ENCODE data around the gene OPRD1.

OPRD1 gene

DNA sequence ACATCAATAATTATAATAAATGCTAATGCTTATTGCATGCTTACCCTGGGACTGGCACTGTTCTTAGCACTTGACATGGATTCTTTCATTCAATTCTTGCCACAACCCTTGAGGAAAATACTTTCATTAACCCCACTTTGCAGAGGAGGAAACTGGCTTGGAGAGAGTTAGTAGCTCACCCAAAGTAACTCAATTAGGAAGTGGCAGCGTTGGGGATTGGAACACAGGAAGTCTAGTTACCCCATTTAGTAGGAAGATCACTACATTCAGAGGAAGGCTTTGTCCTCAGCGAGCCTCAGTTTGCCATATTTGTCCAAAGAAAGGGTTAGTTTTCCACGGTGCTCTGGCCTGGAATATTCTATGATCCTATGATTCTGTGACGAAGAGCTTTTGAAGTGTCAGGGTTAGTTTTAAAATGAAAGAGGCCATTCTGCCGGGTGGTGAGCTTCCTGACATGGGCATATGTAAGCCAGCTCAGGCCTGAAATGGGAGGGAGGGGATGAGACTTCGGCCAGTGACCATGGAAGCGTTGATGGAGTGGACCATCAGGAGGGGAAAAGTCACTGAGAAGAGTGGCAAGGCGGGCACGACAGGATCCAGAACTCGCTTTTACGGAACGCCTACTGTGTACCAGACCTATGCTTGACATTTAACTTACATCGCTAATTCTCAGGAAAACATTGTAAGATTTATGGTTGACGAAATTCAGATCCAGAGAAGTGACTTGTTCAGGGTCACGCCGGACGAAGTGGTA lies 74.2 kb downstream of the OPRD1 start:
- Histone ChIP-seq H3K36me3 (ENCODE audit: insufficient read depth, low read length) (no peaks in the 10 kb centered on the region), H3K4me3 (ENCODE audit: low read length) (peak overlapping the region; percentile 82)

DNA sequence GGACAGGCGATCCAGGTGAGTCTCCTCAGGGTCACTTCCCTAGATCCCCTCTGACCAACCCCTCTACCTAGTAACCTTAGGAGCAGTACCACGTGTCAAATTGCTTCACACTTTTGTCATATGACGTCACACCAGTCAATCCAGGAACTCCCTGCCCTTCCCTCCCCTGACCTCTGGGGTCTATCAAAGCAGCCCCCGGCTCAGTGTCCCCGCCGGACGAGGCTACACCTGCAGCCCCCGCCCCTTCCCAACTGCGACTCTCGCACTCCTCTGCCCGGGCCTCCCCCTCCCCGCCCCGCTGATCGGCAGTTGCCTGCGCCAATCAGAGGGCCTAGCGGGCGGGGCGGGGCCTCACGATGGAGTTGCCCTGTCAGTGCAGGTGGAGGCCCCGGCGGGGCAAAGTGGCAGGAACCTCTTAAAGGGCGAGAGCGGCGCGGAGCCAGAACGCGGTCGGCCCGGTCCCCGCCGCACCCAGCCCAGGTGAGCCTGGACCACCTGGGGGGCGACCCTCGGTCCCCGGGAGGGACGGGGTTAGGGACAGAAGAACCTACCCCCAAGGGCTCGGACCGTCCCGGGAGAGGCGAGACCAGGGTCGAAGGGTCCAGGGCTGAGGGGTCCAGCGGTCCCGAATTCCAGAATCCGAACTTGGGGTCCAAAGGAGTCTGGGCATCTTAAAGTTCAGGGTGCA lies 74.9 kb downstream of the OPRD1 start:
- H3K9me3 ChIP-seq (ENCODE audit: low read length): no peaks in the 10 kb centered on the region
- H3K4me3 ChIP-seq (ENCODE audit: low read length): peak overlapping the region; percentile 82
- peaks cover 15% of the 10 kb centered on the region for H3K4me1 ChIP-seq (ENCODE audit: insufficient read depth, low read length)
- peaks cover 5% of the 10 kb centered on the region for H3K27me3 ChIP-seq (ENCODE audit: insufficient read depth, low read length)
- peak overlapping the region; percentile 95 for H2AFZ ChIP-seq (ENCODE audit: low read depth, low read length)
- no peaks in the 10 kb centered on the region for H3K36me3 ChIP-seq (ENCODE audit: insufficient read depth, low read length)

More for the DNA sequence above, 74.2 kb downstream of the OPRD1 start:
- peaks cover 5% of the 10 kb centered on the region for H3K27me3 ChIP-seq (ENCODE audit: insufficient read depth, low read length)
- H2AFZ ChIP-seq (ENCODE audit: low read depth, low read length): peak overlapping the region; percentile 95
- peaks cover 15% of the 10 kb centered on the region for H3K4me1 ChIP-seq (ENCODE audit: insufficient read depth, low read length)
- H3K9me3 ChIP-seq (ENCODE audit: low read length): no peaks in the 10 kb centered on the region

DNA sequence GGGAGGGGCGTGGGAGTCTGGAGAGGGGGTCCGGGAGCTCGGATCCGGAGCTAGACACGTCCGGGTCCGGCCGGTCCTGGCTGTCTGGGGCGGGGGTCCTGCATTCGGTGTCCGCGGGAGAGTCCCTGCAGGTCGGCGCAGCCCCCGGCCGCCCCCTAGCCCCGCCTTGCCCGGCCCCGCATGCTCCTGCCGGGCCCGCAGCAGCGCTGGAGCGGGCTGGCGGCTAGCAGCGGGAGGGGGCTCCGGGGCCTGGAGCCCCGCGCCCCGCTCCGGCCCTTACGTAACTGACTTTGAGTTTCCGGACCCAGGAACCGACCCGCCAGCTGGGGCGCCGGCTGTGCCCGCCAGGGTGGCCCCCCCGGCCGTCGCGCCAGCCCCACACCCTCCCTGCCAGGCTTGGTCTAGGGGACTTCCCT lies 75.5 kb downstream of the OPRD1 start:
- peak overlapping the region; percentile 82 for H3K4me3 ChIP-seq (ENCODE audit: low read length)
- H3K27me3 ChIP-seq (ENCODE audit: insufficient read depth, low read length): peaks cover 5% of the 10 kb centered on the region
- H2AFZ ChIP-seq (ENCODE audit: low read depth, low read length): peak overlapping the region; percentile 95
- H3K9me3 ChIP-seq (ENCODE audit: low read length): no peaks in the 10 kb centered on the region
- peaks cover 15% of the 10 kb centered on the region for H3K4me1 ChIP-seq (ENCODE audit: insufficient read depth, low read length)
- no peaks in the 10 kb centered on the region for H3K36me3 ChIP-seq (ENCODE audit: insufficient read depth, low read length)

DNA sequence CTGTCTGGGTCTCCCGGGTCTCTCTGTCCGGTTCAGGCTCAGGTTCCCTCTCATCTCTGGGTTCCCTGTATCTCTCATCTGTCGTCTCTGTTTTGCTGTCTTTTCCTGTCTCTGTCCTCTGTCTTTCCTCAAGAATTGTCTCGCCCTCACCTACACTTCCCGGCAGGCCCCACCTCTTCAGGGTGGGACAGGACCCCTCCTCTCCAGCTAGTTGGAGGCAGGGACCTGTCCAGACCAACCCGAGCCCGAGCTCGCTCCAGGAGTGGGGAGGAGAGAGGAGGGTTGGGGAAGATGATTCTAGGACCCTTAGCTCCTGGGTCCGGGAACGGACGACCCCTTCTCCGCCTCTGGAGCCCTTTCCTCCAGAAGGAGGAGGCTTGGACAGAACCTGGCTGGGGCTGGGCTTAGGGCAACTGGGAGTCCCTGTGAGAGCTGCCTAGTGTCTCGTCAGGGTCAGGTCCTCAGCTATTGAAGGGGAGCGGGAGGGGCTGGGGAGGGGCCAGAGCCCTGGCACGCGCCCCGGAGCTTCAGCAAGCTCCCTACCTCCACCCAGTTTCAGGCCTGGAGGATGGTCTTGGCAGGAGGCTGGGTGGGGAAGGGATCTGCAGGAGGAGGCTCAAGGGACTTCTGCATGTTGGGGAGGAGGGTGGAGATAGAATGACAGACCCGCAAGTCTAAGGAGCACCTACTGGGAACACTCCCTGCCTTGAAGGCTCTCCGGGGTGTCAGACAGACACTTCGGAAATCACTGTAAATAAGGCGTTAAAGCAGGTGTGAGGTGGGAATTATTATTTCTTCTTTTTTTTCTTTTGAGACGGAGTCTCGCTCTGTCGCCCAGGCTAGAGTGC lies 76.1 kb downstream of the OPRD1 start:
- Histone ChIP-seq H2AFZ (ENCODE audit: low read depth, low read length) (peak overlapping the region; percentile 95), H3K36me3 (ENCODE audit: insufficient read depth, low read length) (no peaks in the 10 kb centered on the region), H3K4me3 (ENCODE audit: low read length) (peak overlapping the region; percentile 82), H3K4me1 (ENCODE audit: insufficient read depth, low read length) (peaks cover 15% of the 10 kb centered on the region), H3K27me3 (ENCODE audit: insufficient read depth, low read length) (peaks cover 5% of the 10 kb centered on the region), H3K9me3 (ENCODE audit: low read length) (no peaks in the 10 kb centered on the region)

DNA sequence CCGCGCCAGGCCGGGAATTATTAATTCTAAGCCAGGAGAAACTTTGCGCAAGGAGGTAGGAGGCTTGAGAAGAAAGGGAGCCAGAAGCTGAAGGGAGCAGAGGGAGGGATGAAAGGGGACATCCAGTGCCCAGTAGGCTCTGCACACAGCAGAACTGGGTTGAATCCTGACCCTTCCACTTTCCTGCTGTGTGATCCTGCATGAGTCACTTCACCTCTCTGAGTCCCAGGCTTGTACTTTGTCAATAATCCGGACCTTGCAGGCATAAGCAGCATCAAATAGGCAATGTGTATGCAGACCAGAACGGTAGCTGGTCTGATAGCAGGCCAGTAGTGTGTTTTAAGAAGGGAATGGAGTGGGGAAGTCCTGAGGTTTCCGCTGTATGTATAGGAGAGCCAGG lies 76.9 kb downstream of the OPRD1 start:
- peaks cover 13% of the 10 kb centered on the region for H3K4me1 ChIP-seq (ENCODE audit: insufficient read depth, low read length)
- no peaks in the 10 kb centered on the region for H3K9me3 ChIP-seq (ENCODE audit: low read length)
- peaks cover 5% of the 10 kb centered on the region for H3K27me3 ChIP-seq (ENCODE audit: insufficient read depth, low read length)
- no peaks in the 10 kb centered on the region for H3K36me3 ChIP-seq (ENCODE audit: insufficient read depth, low read length)
- H3K4me3 ChIP-seq (ENCODE audit: low read length): no peak overlapping the region
- no peak overlapping the region for H2AFZ ChIP-seq (ENCODE audit: low read depth, low read length)

DNA sequence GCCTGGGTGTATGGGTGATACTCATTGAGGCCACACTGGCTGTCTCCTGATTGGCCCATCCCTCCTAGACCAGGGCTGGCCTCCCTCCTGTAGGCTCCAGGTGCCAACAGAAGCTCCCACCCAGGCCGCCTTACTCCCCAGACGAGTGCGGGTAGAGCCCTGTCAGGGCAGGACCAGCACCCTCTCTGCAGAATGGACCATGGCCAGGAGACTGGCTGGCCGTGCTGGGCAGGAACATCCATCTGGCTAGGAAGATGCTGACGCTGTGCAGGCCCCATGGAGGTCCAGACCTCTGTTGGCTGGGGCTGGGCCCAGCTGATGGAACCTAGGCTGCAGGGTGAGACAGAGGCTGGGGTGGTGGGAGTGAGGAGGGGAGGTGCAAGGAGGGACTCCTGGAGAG lies 77.4 kb downstream of the OPRD1 start:
- no peak overlapping the region for H3K4me3 ChIP-seq (ENCODE audit: low read length)
- no peak overlapping the region for H2AFZ ChIP-seq (ENCODE audit: low read depth, low read length)
- H3K4me1 ChIP-seq (ENCODE audit: insufficient read depth, low read length): peaks cover 11% of the 10 kb centered on the region
- H3K27me3 ChIP-seq (ENCODE audit: insufficient read depth, low read length): peaks cover 5% of the 10 kb centered on the region
- H3K9me3 ChIP-seq (ENCODE audit: low read length): no peaks in the 10 kb centered on the region
- no peaks in the 10 kb centered on the region for H3K36me3 ChIP-seq (ENCODE audit: insufficient read depth, low read length)

DNA sequence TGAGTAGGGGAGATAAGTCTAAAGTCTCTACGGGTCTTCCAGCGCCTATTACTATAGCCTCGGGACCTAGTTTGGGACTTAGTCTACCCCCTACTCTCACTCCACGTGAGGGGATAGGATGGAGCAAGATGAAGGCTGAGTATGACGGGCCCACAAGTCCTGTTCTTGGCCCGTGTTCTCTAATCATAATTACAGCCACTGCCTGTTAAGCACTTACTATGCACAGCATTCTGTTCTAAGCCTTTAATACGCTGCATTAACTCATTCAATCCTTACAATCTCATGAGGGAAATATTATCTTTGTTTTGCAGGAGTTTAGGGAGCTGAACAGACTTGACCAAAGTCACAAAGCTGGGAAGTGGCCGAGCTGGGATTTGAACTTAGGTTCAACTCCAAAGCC lies 78.5 kb downstream of the OPRD1 start:
- Histone ChIP-seq H3K4me3 (ENCODE audit: low read length) (no peak overlapping the region), H2AFZ (ENCODE audit: low read depth, low read length) (no peak overlapping the region), H3K9me3 (ENCODE audit: low read length) (no peaks in the 10 kb centered on the region), H3K27me3 (ENCODE audit: insufficient read depth, low read length) (peaks cover 5% of the 10 kb centered on the region), H3K36me3 (ENCODE audit: insufficient read depth, low read length) (no peaks in the 10 kb centered on the region), H3K4me1 (ENCODE audit: insufficient read depth, low read length) (peaks cover 9% of the 10 kb centered on the region)

DNA sequence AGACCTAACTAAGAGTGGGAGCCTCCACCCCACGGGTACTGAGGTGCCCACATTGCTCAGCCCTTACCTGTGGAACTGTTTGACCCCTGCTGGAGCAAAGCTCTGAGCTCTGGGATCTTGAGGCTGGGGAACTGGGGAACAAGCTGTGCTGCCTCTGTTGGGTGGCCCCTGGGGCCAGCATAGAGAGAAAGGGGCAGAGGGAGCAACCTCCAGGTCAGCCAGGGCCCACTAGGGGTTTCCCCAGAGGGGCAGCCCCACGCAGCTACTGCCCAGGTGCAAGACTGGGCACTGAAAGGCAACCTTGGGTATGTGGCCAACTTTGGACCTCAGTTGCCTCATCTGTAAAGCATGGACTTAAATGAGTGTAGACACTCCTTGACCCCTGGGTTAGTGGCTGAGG lies 78.9 kb downstream of the OPRD1 start:
- Histone ChIP-seq H3K27me3 (ENCODE audit: insufficient read depth, low read length) (peaks cover 5% of the 10 kb centered on the region), H2AFZ (ENCODE audit: low read depth, low read length) (no peak overlapping the region), H3K36me3 (ENCODE audit: insufficient read depth, low read length) (no peaks in the 10 kb centered on the region)

DNA sequence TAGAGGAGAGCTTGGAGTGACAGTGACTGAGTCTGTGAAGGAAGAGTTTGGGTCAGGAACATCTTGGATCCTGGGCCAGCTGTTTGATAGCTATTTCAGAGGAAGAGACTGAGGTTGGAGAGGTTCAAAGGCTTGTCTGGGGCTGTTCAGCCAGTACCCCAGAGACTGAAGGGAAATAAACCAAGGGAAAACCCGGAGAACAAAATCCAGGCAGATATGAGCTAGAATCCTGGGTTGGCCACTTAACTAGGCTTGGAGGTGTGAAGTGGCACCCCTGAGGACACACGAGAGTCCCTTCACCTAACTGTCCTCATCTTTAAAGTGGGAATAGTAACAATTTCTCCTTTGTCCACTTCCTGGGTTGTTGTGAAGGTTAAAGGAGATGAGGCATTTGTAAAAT lies 79.3 kb downstream of the OPRD1 start:
- peaks cover 5% of the 10 kb centered on the region for H3K27me3 ChIP-seq (ENCODE audit: insufficient read depth, low read length)
- H3K9me3 ChIP-seq (ENCODE audit: low read length): no peaks in the 10 kb centered on the region
- H3K36me3 ChIP-seq (ENCODE audit: insufficient read depth, low read length): no peaks in the 10 kb centered on the region
- H3K4me1 ChIP-seq (ENCODE audit: insufficient read depth, low read length): peaks cover 9% of the 10 kb centered on the region
- H2AFZ ChIP-seq (ENCODE audit: low read depth, low read length): no peak overlapping the region
- H3K4me3 ChIP-seq (ENCODE audit: low read length): no peak overlapping the region

More for the DNA sequence above, 78.9 kb downstream of the OPRD1 start:
- Histone ChIP-seq H3K9me3 (ENCODE audit: low read length) (no peaks in the 10 kb centered on the region), H3K4me3 (ENCODE audit: low read length) (no peak overlapping the region), H3K4me1 (ENCODE audit: insufficient read depth, low read length) (peaks cover 9% of the 10 kb centered on the region)

DNA sequence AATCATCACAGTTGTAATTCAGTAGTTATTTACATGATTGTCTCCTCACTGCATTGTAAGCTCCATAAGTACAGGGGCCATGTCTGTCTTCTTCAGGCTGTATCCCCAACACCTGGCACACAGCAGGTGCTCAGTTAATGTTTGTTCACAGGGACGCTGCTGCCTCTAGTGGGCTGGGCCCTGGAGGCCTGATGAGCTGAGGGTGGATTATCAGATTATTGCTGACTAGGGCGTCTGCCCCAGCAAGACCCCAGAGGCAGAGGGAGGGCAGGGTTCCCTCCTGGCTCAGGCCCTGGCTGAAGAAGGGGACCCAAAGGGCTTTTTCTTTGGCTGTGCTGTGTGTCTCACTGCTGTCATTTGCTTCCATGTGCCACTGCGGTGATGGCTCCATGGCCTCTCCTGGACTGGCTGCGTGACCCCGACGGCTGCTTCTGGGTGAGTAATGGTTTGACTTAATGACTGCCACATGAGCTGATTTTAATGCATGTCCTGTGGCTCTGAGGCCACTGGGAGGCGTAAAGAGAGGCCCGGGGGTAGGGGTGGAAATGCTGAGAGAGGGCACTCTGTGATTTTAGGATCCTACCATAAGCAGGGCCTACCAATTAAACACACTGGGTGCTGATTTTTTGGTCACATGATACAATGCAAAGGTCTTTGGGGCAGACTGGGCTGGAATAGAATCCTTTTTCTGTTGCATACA lies 81.6 kb downstream of the OPRD1 start:
- no peaks in the 10 kb centered on the region for H3K9me3 ChIP-seq (ENCODE audit: low read length)
- no peak overlapping the region for H2AFZ ChIP-seq (ENCODE audit: low read depth, low read length)
- peaks cover 4% of the 10 kb centered on the region for H3K4me1 ChIP-seq (ENCODE audit: insufficient read depth, low read length)
- no peaks in the 10 kb centered on the region for H3K36me3 ChIP-seq (ENCODE audit: insufficient read depth, low read length)
- H3K27me3 ChIP-seq (ENCODE audit: insufficient read depth, low read length): no peaks in the 10 kb centered on the region
- no peak overlapping the region for H3K4me3 ChIP-seq (ENCODE audit: low read length)

DNA sequence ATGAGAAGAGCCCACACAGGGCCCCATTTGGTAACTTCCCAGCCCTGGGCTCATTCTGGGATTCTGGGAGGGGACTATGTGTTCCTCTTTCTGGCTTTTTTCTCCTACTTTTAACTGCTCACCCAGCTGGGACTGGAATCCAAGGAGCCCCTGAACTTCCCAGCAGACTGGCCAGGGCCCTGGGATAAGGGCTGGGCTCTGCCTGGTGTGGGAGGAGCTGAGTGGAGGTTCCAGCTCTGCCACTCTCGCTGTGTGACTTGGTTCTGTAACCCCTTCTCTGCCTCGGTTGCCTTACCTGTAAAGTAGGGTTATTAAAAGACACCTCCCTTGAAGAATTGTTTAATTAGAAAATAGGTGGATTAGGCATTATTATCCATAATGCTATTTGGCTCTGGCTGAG lies 82.8 kb downstream of the OPRD1 start:
- no peaks in the 10 kb centered on the region for H3K9me3 ChIP-seq (ENCODE audit: low read length)
- peaks cover 4% of the 10 kb centered on the region for H3K4me1 ChIP-seq (ENCODE audit: insufficient read depth, low read length)
- H3K27me3 ChIP-seq (ENCODE audit: insufficient read depth, low read length): no peaks in the 10 kb centered on the region
- no peak overlapping the region for H3K4me3 ChIP-seq (ENCODE audit: low read length)
- H3K36me3 ChIP-seq (ENCODE audit: insufficient read depth, low read length): no peaks in the 10 kb centered on the region
- no peak overlapping the region for H2AFZ ChIP-seq (ENCODE audit: low read depth, low read length)

DNA sequence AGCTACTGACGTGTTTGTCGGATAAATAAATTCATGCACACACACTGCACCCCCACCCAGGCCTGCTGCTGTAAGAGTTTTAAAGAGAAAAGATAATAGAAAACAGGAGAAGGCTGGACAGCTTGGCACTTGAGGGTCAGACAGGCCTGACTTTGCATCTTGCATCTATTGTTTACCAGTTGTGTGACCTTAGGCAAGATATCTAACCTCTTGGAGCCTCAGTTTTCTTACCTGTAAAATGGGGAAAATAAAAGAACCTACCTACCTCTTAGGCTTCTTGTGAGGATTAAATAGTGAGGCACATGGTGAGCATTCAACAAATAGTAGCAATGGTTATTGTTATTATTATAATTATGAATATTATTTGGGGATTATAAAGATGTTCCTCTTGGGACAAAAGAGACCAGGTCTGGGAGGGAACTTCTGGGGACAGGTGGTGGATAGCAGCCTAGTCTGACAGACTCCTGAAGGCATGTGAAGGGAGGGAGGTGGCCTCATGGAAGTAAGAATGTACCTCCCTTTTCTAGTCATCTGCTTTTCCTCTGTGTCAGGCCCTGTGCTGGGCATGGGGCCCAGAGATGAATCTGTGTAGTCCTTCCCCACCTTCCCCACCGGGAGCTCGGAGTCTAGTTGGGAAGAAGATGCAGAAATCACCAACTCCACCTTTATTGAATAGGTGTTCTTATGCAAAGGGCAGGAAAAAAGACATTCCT lies 84.1 kb downstream of the OPRD1 start:
- no peaks in the 10 kb centered on the region for H3K27me3 ChIP-seq (ENCODE audit: insufficient read depth, low read length)
- H3K4me1 ChIP-seq (ENCODE audit: insufficient read depth, low read length): peaks cover 4% of the 10 kb centered on the region
- H3K4me3 ChIP-seq (ENCODE audit: low read length): no peak overlapping the region

More for the DNA sequence above, 84.1 kb downstream of the OPRD1 start:
- no peaks in the 10 kb centered on the region for H3K36me3 ChIP-seq (ENCODE audit: insufficient read depth, low read length)
- H2AFZ ChIP-seq (ENCODE audit: low read depth, low read length): no peak overlapping the region
- no peaks in the 10 kb centered on the region for H3K9me3 ChIP-seq (ENCODE audit: low read length)
